Neural cell (in vitro differentiated cells): ENCODE data around the gene PROM2.

Experiments used
- EP300 ChIP-seq: fragments of 450-650 bp; conservative IDR thresholded peaks from 2 replicates; pipeline ENCODE4 v1.6.1; 2014; ENCODE audit warnings: antibody characterized with exemption, mild to moderate bottlenecking, moderate library complexity; ENCODE audit not compliant: poor library complexity, severe bottlenecking
- EZH2 ChIP-seq: fragments of 200-600, 300-800 bp; shearing (Covaris generic), sonication (generic); IDR thresholded peaks from 2 replicates; pipeline ENCODE4 v1.6.1; 2014; ENCODE audit warnings: antibody characterized with exemption, low read length, borderline replicate concordance, mild to moderate bottlenecking; ENCODE audit not compliant: insufficient read depth, poor library complexity, severe bottlenecking
- MXI1 ChIP-seq: fragments of 450-650 bp; conservative IDR thresholded peaks from 2 replicates; pipeline ENCODE4 v1.6.1; 2014; ENCODE audit warnings: antibody characterized with exemption, mild to moderate bottlenecking; ENCODE audit not compliant: poor library complexity, severe bottlenecking
- POLR2AphosphoS5 ChIP-seq: IDR thresholded peaks from 2 replicates; pipeline ENCODE4 v1.6.1; 2012
- RAD21 ChIP-seq: fragments of 450-650 bp; conservative IDR thresholded peaks from 2 replicates; pipeline ENCODE4 v1.6.1; 2014; ENCODE audit warnings: antibody characterized with exemption, mild to moderate bottlenecking, moderate library complexity
- SMC3 ChIP-seq: fragments of 450-650 bp; conservative IDR thresholded peaks from 2 replicates; pipeline ENCODE4 v1.6.1; 2014; ENCODE audit warnings: antibody characterized with exemption, mild to moderate bottlenecking, moderate library complexity; ENCODE audit not compliant: poor library complexity
- TAF1 ChIP-seq: IDR thresholded peaks from 2 replicates; pipeline ENCODE4 v1.6.1; 2012; ENCODE audit warnings: low read depth
- TF ChIP-seq, protein P1 (sequence below): fragments of 450-650 bp; IDR thresholded peaks from 2 replicates; pipeline ENCODE4 v1.5.1; 2014; ENCODE audit warnings: antibody characterized with exemption, mild to moderate bottlenecking, moderate library complexity; ENCODE audit not compliant: poor library complexity, severe bottlenecking
- TF ChIP-seq, protein P2 (sequence below): IDR thresholded peaks from 2 replicates; pipeline ENCODE4 v1.6.1; 2012; ENCODE audit warnings: borderline replicate concordance

GRCh38 chr2:95272299-95272751 is 1.9 kb upstream of the PROM2 start:
- TF ChIP-seq, protein P1, sequence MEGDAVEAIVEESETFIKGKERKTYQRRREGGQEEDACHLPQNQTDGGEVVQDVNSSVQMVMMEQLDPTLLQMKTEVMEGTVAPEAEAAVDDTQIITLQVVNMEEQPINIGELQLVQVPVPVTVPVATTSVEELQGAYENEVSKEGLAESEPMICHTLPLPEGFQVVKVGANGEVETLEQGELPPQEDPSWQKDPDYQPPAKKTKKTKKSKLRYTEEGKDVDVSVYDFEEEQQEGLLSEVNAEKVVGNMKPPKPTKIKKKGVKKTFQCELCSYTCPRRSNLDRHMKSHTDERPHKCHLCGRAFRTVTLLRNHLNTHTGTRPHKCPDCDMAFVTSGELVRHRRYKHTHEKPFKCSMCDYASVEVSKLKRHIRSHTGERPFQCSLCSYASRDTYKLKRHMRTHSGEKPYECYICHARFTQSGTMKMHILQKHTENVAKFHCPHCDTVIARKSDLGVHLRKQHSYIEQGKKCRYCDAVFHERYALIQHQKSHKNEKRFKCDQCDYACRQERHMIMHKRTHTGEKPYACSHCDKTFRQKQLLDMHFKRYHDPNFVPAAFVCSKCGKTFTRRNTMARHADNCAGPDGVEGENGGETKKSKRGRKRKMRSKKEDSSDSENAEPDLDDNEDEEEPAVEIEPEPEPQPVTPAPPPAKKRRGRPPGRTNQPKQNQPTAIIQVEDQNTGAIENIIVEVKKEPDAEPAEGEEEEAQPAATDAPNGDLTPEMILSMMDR = no peak
- TF ChIP-seq EP300 (no peak), POLR2AphosphoS5 (no peak), EZH2 (no peak), RAD21 (no peak), SMC3 (no peak), TAF1 (no peak), MXI1 (no peak)
- TF ChIP-seq, protein P2, sequence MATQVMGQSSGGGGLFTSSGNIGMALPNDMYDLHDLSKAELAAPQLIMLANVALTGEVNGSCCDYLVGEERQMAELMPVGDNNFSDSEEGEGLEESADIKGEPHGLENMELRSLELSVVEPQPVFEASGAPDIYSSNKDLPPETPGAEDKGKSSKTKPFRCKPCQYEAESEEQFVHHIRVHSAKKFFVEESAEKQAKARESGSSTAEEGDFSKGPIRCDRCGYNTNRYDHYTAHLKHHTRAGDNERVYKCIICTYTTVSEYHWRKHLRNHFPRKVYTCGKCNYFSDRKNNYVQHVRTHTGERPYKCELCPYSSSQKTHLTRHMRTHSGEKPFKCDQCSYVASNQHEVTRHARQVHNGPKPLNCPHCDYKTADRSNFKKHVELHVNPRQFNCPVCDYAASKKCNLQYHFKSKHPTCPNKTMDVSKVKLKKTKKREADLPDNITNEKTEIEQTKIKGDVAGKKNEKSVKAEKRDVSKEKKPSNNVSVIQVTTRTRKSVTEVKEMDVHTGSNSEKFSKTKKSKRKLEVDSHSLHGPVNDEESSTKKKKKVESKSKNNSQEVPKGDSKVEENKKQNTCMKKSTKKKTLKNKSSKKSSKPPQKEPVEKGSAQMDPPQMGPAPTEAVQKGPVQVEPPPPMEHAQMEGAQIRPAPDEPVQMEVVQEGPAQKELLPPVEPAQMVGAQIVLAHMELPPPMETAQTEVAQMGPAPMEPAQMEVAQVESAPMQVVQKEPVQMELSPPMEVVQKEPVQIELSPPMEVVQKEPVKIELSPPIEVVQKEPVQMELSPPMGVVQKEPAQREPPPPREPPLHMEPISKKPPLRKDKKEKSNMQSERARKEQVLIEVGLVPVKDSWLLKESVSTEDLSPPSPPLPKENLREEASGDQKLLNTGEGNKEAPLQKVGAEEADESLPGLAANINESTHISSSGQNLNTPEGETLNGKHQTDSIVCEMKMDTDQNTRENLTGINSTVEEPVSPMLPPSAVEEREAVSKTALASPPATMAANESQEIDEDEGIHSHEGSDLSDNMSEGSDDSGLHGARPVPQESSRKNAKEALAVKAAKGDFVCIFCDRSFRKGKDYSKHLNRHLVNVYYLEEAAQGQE = no peak
